8988T (cell line): Measurements from ENCODE around the gene IQSEC3.
"Not testable (repeated sequence)": the region's sequence is repeated elsewhere in the genome, so short reads cannot be mapped to it uniquely, and the experiment has no call there.

Experiments used
- DNase-seq: peaks from one replicate; pipeline ENCODE4 v3.0.0; 2011

IQSEC3 gene

DNA sequence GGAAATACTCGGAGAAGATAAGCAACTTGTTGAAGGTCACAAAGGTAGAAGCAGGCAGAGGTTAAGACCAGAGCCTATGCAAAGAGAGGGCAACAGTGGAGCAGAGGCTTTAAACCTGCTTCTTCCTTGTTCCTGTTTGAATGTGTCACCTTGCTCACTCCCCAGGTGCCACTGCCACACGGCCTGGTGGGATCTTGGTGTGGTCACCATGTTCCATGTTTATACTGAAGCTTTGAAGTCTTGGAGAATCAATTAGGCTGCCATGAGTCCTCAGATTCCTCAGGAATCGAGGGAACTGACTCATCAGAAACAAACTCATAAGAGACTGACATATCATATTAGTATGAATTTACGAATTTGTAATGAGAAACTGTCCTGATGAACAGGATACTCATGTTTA lies 46.8 kb downstream of the IQSEC3 start:
- DNase-seq = no peak

DNA sequence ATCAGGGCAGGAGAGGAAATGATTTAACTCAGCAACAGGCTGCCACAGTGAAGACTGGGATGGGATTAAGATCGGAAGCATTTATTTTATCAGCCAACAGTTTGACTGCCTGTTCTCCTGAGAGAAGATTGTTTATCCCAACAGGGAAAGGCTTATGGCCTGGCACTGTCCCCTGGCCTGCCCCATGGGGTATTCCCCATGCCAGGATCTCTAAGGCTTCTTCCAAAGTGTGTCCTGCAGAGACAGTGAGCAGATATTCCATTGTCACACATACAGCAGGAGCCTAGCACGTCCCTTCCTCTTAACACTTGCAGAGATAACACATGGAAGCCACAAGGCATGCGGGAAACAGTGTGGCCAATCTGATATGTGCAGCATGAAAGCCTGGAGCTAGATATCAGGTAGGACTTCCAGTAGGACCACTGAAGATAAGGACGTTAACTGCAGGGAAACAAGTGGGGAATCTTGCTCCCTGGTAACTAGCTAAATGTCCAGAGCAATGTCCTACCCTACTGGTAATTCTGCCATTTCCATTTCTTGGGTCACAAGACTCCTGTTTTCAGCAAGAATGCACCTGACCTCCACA lies 48.2 kb downstream of the IQSEC3 start:
- no peak for DNase-seq

DNA sequence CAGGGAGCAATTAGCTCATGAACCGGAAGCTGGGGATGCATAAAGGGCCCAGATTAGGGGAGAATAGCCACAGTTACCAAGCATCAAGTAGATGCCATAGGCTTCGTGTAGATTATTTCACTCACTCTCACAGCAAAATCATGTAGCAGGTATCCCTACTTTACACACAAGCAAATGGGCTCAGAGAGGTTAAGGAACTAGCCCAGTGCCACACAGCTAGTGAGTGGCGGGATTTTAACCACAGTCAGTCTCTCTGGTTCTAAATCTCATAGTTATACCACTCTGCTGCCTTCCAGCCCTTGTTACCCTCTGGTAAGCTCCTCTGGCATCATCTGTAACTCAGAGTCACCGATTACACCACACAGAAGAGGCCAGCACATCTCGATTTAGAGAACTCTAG lies 49.0 kb downstream of the IQSEC3 start:
- no peak for DNase-seq

DNA sequence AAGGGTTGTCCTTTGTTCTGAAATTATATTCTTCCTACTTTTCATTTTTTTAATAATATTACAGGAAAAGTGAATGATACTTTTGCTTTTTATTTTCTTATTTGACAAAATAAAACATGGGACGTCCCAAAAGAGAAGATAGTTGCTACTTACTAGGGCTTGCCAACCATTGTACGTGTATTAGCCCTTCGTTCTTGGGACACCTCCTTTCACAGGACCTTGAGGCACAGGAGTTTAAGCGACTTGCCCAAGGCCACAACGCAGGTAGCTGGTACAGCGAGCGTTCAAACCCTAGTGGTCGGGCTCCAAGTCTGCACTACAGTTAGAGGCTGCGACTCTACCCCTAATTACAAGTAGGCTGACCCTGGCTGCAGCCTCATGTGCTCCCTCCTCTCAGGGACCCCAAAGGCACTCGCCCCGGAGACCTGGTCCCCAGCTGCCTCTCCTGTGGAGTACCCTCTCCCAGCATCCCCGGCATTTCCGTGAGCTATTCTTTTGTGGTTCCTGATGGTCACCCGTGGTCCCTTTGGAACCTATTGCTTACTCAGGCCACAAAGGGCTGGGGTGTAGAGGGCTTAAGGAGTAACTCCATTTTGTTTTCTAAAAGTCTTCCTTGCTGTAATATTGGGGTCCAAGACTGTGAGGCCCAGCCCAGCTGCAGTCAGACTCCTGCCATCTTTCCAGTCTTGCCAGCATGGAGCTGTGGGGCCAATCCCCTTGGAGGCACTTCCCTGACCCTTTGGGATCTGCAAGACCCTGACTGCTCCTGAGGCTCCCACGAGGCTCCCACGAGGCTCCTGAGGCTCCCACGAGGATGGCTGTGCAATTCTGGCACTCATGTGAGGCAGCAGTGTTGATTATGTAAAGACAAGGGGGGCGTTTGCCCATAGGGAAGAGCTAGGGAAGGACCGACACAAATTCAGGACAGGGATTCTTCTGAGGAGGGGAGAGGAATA lies 49.7 kb downstream of the IQSEC3 start:
- DNase-seq = no peak

DNA sequence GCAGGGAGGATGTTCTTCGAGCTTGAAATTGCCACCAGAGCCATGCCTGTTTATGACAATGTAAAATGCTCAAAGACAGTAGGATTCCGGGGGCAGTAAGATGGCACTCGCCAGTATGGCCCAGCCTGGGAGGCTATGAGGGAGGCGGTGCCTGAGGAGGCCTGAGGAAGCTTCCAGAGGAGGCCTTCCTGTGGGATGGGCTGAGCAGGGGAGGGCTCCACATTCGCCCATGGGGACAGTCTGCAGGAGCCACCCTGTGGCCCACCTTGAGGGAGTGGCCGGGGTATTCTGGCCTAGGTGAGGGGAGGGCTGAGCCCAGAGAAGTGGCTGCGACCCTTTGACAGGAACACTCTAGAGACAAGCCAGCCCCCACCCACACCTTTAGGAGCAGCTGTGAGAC lies 50.7 kb downstream of the IQSEC3 start:
- DNase-seq = no peak

DNA sequence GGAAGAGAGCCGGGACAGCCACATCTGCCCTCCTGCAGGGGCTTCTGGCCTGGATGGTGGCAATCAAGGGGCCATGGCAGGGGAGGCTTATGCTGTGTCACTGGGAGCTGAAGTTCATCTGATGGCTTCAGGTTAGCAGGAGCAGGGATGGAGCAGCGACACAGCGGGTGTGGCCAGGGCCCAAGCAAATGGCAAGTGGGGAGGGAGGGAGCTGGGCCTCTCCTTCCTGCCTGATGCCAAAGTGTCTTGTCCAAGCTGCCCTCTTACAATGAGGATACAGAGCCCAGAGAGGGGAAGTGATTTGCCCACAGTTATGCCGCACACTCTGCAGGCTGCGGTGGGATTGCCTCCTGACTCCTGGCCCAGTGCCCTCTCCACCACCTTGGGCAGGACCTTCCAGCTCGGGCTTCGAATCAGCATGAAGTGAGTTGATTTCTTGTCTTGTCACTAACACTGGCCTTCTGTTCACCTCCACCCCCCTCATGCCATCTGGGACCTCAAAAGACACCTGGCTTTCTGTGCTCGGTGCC lies 51.3 kb downstream of the IQSEC3 start:
- no peak for DNase-seq

DNA sequence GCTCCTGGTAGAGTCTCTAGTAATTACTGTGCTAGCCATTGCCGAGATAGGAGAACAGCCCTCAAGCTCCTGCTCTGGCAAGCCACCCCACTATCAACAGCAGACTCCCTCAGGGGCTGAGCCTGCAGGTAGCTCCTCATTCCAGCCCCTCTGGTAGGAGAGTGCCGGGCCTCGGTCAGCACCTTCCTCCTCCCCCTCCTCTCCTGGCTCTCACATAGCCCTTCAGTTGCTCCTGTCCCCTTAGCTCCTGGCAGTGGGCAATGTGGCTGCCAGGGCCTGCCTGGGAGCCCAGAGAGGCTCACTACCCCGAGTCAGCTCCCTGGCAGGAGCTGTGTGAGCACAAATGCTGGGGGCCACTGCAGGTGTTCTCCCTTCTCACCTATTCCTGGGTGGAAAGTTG lies 52.0 kb downstream of the IQSEC3 start:
- DNase-seq = no peak

DNA sequence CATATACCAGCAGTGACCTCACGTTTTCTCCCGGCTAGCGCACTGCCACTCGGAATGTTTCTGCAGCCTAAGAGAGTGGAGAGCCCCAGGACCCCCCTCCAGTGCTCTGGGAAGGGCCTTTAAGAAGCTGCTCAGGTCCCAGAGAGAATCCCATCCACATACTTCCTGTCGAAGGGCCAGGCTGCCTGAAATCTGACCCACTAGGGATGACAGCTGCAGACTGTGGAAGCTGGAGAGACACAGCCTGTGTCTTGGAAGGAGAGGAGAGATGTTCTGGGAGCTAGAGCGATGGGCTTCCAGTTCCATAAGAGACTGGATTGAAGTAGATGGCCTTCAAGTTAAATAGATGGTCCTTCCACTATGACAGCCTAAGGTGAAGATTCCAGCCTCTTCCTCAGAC lies 54.4 kb downstream of the IQSEC3 start:
- no peak for DNase-seq

DNA sequence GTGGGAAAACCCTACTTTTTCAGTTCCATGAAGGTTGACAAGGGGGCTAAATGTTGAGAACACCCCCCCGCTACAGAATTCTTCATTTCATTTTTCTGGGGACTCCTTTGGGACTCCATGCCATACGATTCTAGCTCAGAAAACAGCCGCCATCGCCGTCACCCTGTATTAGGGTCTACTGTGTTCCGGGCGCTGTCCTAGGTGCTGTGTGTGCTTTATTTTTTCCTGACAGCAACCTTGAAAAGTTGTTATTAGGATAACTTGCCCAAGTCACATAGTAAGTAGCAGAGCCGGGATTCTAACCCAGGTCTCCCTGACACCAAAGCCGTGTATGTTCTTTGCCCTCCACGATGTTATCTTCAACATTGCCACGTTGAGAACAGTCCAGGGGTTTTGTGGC lies 55.1 kb downstream of the IQSEC3 start:
- DNase-seq = no peak

DNA sequence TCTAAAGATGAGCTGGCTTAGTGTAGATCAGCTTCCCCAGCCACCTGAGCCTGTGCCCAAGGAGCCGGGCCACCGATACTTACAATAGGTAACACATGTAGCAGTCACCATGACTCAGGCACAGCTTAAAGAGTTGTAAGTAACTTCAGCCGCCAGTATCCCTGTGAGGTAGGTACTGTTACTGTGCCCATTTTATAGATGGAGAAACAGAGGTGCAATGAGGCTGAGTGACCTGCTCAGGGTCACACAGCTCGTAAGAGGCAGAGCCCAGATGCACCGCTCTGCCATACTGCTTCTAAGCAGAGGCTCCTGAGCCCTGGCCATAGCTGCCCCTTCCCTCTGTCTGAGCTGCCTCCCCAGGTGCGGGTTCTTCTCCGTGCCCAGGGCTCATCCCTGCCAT lies 58.5 kb downstream of the IQSEC3 start:
- DNase-seq = no peak

DNA sequence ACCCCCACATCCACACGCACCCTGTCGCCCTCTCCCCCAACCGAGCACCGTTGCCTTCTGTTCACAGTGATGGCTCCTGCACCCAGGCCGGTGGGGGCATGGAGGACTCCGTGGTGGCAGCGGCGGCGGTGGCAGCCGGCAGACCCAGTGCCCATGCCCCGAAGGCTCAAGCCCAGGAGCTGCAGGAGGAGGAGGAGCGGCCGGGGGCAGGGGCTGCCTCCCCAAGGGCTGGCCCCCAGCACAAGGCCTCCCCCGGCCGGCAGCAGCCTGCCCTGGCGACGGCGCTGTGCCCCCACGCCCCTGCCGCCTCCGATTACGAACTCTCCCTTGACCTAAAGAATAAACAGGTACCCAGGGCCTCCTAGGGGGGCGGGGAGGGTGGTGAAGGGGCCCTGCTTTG lies 59.0 kb downstream of the IQSEC3 start:
- no peak for DNase-seq

DNA sequence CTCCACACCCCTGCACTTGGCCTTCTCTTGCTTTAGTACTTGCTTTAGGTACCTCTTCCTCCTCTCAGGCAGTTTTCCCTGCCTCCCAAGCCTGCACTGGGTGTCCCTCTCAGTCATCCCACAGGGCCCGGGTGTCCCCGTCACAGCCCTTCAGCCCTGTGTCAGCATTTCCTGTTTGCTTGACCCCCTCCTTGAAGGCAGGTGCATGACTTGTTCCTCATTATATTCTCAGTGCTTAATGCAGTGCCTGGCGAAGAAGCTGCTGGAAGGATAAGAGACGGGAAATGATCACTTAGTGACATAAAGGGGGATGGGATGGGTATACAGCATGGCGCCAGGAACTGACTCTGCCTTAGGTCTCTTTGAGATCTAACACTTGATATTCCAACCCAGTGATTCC lies 61.5 kb downstream of the IQSEC3 start:
- no peak for DNase-seq

DNA sequence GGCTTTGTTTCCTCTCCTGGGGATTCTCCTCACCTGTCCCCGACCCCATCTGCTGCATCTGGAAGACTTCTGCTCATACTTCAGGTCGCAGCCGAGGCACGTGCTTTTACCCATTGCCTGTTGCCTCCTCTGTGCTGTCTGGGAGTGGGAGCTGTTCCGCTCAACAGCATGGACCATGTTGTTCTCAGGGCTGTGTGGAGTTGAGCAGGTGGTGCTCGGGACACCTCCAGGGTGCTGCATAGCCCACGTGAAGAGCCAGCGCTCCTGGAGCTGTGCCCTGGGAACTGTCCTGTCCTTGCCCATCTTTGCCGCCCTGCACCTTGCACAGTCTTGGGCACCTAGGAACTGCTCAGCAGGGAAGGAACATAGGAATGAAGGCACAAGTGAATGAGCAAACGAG lies 62.4 kb downstream of the IQSEC3 start:
- no peak for DNase-seq

DNA sequence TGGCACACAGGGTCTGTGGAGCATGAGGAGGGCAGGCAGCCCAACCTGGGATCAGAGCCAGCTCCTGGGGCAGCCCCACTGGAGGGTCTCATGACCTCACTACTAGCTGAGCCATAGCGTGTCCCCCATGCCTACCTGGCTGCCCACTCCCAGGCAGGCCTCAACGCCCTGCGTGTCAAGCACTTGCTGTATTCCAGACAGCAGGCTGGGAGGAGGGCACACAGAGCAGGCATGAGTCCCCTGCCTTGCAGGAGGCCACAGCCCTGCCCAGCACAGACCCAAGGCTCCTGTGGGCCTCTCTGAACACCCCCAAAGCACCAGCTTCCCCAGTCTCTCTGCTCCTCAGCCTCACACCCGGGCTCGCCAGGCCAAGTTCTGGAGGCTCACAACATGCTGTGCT lies 64.0 kb downstream of the IQSEC3 start:
- no peak for DNase-seq

DNA sequence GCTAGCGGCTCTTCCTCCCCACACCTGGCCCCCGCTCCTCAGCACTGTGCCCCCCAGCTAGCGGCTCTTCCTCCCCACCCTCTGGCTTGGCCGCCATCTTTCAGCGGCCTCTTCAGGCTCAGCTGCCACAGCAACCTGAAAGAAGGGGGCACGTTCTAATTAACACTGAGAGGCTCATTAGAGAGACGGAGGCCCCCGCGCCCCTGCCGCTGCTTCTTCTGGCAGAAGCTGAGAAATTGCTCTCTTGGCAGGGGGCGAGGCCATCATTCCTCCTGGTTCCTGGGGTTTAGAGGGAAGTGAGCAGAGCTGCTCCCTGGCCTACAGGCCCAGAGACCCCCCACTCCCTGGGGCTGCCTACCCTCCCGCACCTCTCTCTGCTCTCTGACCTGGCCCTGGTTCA lies 64.4 kb downstream of the IQSEC3 start:
- no peak for DNase-seq

DNA sequence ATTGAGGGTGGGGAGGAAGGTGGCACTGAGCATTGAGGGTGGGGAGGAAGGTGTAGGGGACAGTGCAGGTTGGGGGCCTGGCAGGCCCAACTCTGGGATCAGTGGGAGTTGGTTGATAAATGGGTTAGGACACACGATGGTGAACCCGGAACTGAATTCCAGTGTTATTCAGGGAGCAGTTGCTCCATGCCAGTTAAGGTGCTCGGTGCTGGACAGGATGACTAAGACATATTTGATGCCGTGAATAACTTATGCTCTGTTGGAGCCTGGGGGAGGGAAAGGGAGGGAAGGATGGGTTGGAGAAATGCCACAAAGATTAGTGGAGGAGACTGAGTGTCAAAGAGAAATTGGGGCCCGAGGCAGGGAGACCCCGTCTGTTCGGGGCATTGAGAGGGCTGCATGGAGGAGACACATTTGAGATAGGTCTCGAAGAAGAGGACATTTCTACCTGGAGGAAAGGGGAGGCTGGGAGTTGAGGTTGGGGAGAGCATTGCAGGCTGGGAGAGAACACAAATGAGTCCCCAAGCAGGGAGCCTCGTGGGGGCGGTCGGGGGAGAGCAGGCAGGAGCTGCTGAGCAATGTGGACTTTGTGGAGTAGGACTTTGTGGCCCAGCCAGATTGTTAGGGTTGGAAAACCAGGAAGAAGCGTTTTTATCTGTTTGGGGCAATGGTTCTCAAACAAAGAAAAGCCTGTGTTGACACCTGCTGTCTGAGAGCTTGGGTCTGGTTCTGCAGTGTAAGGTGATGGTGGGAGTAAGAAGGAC lies 65.3 kb downstream of the IQSEC3 start:
- DNase-seq = no peak

DNA sequence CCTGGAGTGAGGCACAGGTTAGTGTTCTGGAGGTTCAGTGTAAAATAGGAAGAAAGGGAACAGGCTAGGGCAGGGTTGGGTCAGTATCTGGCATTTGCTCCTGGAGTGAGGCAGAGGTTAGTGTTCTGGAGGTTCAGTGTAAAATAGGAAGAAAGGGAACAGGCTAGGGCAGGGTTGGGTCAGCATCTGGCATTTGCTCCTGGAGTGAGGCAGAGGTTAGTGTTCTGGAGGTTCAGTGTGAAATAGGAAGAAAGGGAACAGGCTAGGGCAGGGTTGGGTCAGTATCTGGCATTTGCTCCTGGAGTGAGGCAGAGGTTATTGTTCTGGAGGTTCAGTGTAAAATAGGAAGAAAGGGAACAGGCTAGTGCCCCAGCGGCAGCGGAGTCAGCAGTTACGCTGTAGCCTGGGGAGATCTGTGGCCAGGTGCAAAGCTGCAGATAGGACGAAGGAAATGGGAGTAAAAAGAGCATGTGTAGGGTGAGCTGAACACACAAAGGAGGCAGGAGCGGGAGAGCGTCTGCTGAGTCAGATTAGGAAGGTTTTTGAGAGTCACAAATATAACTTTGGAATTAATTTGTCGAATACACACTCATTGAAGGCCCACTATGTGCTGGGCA lies 67.2 kb downstream of the IQSEC3 start:
- not testable (repeated sequence) for DNase-seq

DNA sequence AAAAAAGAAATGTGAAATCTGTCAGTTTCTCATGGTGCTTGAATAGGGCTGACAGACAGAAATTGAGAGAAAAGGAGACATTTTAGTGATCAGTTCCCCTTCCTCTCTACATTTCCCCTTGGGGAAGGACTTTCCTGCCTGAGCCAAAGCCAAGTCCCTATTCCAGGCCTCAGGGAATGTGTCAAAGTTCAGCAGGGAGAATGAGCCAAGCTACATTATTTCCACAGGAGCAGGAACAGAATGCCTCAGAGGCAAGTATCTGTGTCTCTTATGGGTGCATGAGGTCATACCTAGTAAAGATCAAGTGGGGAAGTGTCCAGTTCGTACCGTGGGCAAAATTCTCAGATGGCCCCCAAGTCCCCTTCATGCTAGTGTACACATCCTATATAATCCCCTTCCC lies 68.6 kb downstream of the IQSEC3 start:
- DNase-seq = no peak

DNA sequence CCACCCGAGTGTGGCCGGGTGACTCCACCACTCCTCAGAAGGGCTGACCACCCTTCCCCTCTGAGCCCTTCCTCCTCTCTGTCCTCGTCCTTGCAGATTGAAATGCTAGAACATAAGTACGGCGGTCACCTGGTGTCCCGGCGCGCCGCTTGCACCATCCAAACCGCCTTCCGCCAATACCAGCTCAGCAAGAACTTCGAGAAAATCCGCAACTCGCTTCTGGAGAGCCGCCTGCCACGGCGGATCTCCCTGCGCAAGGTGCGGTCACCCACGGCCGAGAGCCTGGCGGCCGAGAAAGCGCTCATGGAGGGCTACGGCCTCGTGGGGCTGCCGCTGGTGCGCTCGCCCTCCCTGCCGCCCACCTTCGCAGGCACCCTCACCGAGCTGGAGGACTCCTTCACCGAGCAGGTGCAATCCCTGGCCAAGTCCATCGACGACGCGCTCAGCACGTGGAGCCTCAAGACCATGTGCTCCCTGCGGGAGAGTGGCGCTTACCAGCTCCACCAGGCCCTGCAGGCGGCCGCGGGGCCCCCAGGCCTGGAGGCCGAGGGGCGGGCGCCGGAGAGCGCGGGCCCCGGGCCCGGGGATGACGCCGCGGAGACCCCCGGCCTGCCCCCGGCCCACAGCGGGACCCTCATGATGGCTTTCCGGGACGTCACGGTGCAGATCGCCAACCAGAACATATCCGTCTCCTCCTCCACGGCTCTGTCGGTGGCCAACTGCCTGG lies 71.8 kb downstream of the IQSEC3 start:
- no peak for DNase-seq

DNA sequence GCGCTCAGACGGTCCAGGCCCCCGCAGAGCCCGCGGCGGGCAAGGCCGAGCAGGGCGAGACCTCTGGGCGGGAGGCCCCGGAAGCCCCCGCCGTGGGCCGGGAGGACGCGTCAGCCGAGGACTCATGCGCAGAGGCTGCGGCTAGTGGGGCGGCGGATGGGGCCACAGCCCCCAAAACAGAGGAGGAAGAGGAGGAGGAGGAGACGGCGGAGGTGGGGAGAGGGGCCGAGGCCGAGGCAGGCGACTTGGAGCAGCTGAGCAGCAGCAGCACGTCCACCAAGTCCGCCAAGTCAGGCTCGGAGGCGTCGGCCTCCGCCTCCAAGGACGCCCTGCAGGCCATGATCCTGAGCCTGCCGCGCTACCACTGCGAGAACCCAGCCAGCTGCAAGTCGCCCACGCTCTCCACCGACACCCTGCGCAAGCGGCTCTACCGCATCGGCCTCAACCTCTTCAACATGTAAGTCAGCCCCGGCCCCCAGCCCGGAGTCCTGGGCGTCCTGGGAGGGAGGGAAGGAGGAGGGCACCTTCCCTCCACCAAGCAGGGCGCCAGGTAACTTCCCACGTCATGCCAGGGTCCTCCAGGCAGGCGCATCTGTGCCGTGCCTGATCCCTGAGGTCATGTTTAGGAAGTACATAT lies 72.4 kb downstream of the IQSEC3 start:
- DNase-seq = no peak

DNA sequence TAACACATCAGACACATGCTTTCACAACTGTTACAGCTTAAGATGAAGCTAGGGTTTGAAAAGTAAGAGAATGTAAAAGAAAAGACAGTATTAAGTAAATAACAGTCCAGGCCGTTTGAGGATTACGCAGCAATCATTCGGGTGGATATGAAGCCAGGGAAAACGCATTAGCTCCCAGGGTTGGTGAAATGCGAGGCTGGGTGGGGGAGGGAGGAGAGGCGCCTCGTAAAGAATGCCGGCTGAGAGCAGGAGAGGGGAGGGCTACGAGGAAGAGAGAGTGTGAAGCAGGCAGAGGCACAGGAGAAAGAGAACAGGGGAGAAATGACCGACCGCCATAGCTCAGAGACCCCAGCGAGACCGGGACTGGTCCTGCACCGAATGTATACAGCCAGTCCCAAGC lies 73.0 kb downstream of the IQSEC3 start:
- no peak for DNase-seq

DNA sequence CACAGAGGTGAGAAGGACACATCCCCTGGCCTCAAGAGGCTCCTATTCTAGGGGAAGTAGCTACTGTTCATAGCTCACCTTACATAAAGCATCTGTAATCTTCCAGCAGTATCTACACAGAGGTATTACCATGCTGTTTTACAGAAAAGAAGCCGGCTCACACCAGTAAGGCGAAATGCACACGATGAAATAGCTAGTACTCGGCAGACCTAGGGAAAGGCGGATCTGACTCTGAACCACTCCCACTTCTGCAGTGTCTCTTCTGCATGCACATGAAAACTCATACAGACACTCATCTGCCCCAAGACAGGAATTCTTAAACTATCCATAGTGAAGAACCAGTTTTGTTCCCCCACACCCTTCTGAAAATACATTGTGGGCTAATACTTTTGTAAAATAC lies 73.6 kb downstream of the IQSEC3 start:
- no peak for DNase-seq
